ENCODE results near the gene WBP2.

DNA sequence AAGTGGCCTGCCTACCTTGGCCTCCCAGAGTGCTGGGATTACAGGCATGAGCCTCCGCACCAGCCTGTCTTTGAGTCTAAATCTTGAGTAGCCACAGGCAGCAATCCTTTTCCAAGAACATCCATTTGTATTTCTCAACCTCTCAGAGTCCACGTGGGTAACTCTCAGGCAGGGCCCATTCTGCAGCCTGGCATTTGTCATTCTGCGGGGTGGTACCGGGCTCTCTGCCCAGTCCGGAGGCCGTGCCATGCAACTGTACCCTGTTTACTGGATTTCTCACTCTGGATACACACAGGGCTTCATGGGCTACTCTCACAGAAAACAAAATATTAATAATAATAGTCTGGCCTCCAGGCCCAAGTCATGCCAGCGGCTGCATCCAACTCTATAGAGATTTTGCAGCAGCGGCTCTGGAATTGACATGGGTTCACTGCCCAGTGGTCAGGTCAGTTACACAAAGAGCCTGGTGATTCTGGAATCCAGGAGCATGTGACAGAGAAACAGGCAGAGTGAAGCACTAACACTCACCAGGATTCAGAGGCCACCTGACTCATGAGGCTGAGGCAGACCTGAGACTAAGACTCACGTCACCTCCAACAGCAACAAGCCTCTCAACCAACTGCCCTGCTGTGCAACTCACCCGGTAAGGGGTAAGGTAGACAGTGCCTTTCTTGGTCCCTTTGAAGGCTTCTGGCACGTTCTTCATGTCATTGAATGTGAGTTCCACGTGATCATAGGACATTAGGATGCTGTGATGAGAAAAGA, 4.0 kb downstream of the WBP2 start:
- TF ChIP-seq, protein P1, sequence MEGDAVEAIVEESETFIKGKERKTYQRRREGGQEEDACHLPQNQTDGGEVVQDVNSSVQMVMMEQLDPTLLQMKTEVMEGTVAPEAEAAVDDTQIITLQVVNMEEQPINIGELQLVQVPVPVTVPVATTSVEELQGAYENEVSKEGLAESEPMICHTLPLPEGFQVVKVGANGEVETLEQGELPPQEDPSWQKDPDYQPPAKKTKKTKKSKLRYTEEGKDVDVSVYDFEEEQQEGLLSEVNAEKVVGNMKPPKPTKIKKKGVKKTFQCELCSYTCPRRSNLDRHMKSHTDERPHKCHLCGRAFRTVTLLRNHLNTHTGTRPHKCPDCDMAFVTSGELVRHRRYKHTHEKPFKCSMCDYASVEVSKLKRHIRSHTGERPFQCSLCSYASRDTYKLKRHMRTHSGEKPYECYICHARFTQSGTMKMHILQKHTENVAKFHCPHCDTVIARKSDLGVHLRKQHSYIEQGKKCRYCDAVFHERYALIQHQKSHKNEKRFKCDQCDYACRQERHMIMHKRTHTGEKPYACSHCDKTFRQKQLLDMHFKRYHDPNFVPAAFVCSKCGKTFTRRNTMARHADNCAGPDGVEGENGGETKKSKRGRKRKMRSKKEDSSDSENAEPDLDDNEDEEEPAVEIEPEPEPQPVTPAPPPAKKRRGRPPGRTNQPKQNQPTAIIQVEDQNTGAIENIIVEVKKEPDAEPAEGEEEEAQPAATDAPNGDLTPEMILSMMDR (tag by site-specific recombination; IDR thresholded peaks at IDR 0.05) = no peak
- no peak for TF ChIP-seq ZNF354C (tag by site-specific recombination; IDR thresholded peaks at IDR 0.05; ENCODE audit: borderline replicate concordance, low read depth)
- no peak for TF ChIP-seq ZNF292 (tag by site-specific recombination; IDR thresholded peaks at IDR 0.05; ENCODE audit: borderline replicate concordance, low read depth)
- TF ChIP-seq, protein P2, sequence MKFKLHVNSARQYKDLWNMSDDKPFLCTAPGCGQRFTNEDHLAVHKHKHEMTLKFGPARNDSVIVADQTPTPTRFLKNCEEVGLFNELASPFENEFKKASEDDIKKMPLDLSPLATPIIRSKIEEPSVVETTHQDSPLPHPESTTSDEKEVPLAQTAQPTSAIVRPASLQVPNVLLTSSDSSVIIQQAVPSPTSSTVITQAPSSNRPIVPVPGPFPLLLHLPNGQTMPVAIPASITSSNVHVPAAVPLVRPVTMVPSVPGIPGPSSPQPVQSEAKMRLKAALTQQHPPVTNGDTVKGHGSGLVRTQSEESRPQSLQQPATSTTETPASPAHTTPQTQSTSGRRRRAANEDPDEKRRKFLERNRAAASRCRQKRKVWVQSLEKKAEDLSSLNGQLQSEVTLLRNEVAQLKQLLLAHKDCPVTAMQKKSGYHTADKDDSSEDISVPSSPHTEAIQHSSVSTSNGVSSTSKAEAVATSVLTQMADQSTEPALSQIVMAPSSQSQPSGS (tag by site-specific recombination; IDR thresholded peaks at IDR 0.05; ENCODE audit: low read depth) = no peak
- TF ChIP-seq, protein P3, sequence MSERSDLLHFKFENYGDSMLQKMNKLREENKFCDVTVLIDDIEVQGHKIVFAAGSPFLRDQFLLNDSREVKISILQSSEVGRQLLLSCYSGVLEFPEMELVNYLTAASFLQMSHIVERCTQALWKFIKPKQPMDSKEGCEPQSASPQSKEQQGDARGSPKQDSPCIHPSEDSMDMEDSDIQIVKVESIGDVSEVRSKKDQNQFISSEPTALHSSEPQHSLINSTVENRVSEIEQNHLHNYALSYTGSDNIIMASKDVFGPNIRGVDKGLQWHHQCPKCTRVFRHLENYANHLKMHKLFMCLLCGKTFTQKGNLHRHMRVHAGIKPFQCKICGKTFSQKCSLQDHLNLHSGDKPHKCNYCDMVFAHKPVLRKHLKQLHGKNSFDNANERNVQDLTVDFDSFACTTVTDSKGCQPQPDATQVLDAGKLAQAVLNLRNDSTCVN (tag by site-specific recombination; optimal IDR thresholded peaks at IDR 0.05) = no peak
- TF ChIP-seq MZF1 (tag by site-specific recombination; IDR thresholded peaks at IDR 0.05; ENCODE audit: borderline replicate concordance) = no peak
- TF ChIP-seq ZBTB7A (tag by site-specific recombination; IDR thresholded peaks at IDR 0.05; ENCODE audit: low read depth) = no peak
- no peak for TF ChIP-seq ZNF274 (IDR thresholded peaks at IDR 0.05; ENCODE audit: low read length)
- TF ChIP-seq ZNF274 (tag by site-specific recombination; IDR thresholded peaks at IDR 0.05; ENCODE audit: borderline replicate concordance) = no peak
- no peak for TF ChIP-seq ZNF792 (tag by site-specific recombination; IDR thresholded peaks at IDR 0.05)
- TF ChIP-seq HOXA7 (CRISPR knock-in tag; IDR thresholded peaks at IDR 0.05; ENCODE audit: borderline replicate concordance) = no peak
- no peak for TF ChIP-seq ZNF112 (tag by site-specific recombination; IDR thresholded peaks at IDR 0.05)
- no peak for TF ChIP-seq BCL11A (tag by site-specific recombination; IDR thresholded peaks at IDR 0.05; ENCODE audit: low read depth)

Data from HEK293 (cell line).